Measurements from ENCODE around the gene TRAF7. TPM values are rescaled to one million over a fixed set of nuclear protein-coding genes. Genes with fewer than 3 reads are reported as not detected.

TRAF7 gene
- total RNA-seq, 4 donors from 2014 or later: 36.3 to 70.1 (median 56.3) TPM

DNA sequence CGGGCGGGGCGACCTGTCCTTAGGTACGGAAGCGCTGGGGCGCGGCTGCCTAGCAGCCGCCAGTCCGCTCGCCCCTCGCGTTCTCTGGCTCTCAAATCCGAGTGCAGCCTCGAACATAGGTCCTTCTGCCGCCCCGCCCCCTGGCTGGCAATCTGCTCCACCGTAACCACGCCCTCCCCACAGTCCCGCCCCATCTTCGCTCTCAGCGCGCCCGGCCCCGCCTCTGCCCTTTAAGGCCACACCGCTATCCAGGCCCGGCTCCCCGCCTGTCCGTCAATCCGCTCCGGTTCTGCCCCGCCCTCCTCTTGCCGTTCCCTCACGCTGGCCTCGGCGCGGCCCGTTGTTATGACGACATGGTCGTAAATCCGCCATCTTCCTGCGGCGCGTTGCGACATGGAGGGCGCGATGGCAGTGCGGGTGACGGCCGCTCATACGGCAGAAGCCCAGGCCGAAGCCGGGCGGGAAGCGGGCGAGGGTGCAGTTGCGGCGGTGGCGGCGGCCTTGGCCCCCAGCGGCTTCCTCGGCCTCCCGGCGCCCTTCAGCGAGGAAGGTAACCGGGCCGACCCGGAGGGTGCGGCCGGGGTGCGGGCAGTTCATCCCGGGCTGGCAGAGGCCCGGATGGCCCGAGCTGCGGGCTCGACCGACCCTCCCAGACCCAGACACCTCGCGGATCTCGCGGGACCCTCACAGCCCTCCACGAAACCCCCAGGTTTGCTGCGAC is 67.8 kb downstream of the TRAF7 start, which contains the start of gene E4F1:
Gene E4F1 (plus strand): TSS at position 371 of the 721 bp plus-strand sequence. CDS start 23 bp downstream, at position 394.
- Histone ChIP-seq H3K27me3 (no peaks in the 10 kb centered on the region), H3K36me3 (peaks cover 0 to 21% of the 10 kb centered on the region in 2 donors), H3K9me3 (no peaks in the 10 kb centered on the region), H3K27ac (peak within 1 kb of the TSS; percentile 83 to 93 (median 89)), H3K4me1 (peaks cover 0 to 40% (median 23%) of the 10 kb centered on the region in 3 donors), H3K4me3 (peak within 1 kb of the TSS; percentile 95 to 97)
- peak; percentile 100 for ATAC-seq
- TF ChIP-seq POLR2A (IDR thresholded peaks at IDR 0.05): peak; percentile 96 to 97
- no peak for TF ChIP-seq EP300 (IDR thresholded peaks at IDR 0.05)
- TF ChIP-seq POLR2AphosphoS5 (IDR thresholded peaks at IDR 0.05): peak; percentile 97
- TF ChIP-seq, protein P1, sequence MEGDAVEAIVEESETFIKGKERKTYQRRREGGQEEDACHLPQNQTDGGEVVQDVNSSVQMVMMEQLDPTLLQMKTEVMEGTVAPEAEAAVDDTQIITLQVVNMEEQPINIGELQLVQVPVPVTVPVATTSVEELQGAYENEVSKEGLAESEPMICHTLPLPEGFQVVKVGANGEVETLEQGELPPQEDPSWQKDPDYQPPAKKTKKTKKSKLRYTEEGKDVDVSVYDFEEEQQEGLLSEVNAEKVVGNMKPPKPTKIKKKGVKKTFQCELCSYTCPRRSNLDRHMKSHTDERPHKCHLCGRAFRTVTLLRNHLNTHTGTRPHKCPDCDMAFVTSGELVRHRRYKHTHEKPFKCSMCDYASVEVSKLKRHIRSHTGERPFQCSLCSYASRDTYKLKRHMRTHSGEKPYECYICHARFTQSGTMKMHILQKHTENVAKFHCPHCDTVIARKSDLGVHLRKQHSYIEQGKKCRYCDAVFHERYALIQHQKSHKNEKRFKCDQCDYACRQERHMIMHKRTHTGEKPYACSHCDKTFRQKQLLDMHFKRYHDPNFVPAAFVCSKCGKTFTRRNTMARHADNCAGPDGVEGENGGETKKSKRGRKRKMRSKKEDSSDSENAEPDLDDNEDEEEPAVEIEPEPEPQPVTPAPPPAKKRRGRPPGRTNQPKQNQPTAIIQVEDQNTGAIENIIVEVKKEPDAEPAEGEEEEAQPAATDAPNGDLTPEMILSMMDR (IDR thresholded peaks at IDR 0.05): peak in 2 of 4 experiments; percentile 15 to 50
- WGBS, 2 donors (ENCODE audit: low coverage in 1 of 2): 0% methylated on average over 4 to 8 of the region's 82 CpGs

DNA sequence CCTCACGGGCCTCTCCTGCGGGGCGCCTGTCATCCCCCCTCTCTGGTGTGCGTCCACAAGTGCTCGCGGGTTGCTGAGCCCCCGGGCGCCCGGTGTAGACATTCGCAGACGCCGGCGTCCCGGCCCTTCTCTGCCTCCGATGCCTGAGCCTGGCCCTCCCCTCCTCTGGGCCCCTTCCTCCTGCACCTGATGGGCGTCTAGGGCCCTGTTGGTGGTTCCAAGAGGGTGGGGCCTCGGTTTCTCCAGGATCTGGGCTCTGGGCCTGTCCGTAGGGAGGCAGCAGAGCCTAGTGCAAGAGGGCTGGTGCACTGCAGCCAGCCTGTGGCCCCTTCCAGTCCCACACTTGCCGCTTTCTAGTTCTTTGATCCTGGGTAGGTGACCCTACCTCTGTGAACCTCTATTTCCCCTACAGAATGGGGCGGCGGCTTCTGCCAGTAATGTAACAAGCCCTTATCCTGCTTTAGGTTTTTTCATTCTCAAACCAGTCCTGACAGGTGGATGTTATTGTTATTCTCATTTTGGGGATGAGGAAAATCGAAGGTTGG is 68.4 kb downstream of the TRAF7 start:
- peaks cover 0 to 27% of the 10 kb centered on the region in 2 donors for H3K36me3 ChIP-seq
- H3K4me1 ChIP-seq: peaks cover 0 to 40% (median 23%) of the 10 kb centered on the region in 3 donors
- peak; percentile 26 for ATAC-seq
- H3K27me3 ChIP-seq: no peaks in the 10 kb centered on the region
- TF ChIP-seq, protein P1 (IDR thresholded peaks at IDR 0.05): peak in 2 of 4 experiments; percentile 0 to 12
- no peak for TF ChIP-seq POLR2AphosphoS5 (IDR thresholded peaks at IDR 0.05)
- H3K9me3 ChIP-seq: no peaks in the 10 kb centered on the region
- 0 to 27% methylated on average over 2 to 3 of the region's 22 CpGs for WGBS, 2 donors (ENCODE audit: low coverage in 1 of 2)
- peak overlapping the region; percentile 95 to 97 for H3K4me3 ChIP-seq
- H3K27ac ChIP-seq: peak overlapping the region; percentile 83 to 93 (median 89)

DNA sequence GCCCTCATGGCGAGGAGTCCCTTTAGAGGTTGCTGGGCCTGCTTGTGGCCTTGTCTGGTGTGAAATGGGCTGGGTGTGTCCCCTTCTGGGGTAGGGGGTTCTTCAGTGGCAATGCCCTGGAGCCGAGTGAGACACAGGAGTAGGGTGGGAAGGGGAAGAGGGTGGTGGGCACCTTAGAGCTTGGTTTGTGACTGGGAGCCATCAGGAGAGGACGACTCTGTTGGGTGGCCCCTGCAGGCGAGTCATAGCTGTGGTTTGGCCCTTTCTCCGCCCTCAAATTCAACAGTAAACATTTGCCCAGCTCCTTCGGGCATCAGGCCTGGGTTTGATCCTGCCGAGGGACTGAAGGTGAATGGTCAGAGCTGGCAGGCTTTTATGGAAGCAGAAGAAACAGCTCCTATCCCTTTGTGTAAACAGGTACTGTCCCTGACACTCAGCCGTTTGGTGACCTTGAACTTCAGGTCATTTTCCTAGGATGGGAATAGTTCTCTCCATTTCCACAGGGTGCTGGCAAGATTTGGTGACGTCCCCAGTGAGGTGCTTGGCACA is 70.7 kb downstream of the TRAF7 start:
- H3K4me1 ChIP-seq: peaks cover 0 to 40% (median 23%) of the 10 kb centered on the region in 3 donors
- no peaks in the 10 kb centered on the region for H3K27me3 ChIP-seq
- H3K27ac ChIP-seq: no peak overlapping the region
- H3K4me3 ChIP-seq: no peak overlapping the region
- peaks cover 0 to 51% of the 10 kb centered on the region in 2 donors for H3K36me3 ChIP-seq
- H3K9me3 ChIP-seq: no peaks in the 10 kb centered on the region
- 68 to 80% methylated on average over 2 to 5 of the region's 9 CpGs for WGBS, 2 donors (ENCODE audit: low coverage in 1 of 2)
- TF ChIP-seq, protein P1 (IDR thresholded peaks at IDR 0.05): no peak
- TF ChIP-seq EP300 (IDR thresholded peaks at IDR 0.05) (no peak), POLR2AphosphoS5 (IDR thresholded peaks at IDR 0.05) (no peak), POLR2A (IDR thresholded peaks at IDR 0.05) (no peak)
- no peak for ATAC-seq

DNA sequence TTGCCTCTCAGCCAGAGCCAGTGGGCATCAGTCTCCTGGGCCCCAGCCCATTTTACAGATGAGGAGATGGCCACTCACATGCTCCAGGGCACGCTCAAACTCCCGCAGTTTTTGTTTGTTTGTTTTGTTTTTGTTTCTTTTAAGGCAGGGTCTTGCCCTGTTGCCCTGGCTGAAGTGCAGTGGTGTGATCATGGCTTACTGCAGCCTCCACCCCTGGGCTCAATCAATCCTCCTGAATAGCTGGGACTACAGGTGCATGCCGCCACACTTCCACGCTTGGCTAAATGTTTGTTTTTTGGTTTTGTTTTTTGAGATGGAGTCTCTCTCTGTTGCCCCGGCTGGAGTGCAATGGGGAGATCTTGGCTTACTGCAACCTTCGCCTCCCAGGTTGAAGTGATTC is 71.3 kb downstream of the TRAF7 start:
- Histone ChIP-seq H3K27ac (no peak overlapping the region), H3K4me1 (peaks cover 0 to 40% (median 23%) of the 10 kb centered on the region in 3 donors), H3K27me3 (peaks cover 1% of the 10 kb centered on the region), H3K9me3 (no peaks in the 10 kb centered on the region), H3K4me3 (no peak overlapping the region), H3K36me3 (peaks cover 0 to 57% of the 10 kb centered on the region in 2 donors)
- WGBS, 2 donors (ENCODE audit: low coverage in 1 of 2): 67 to 79% methylated on average over 1 to 5 of the region's 6 CpGs
- ATAC-seq: no peak
- TF ChIP-seq POLR2AphosphoS5 (IDR thresholded peaks at IDR 0.05) (no peak), EP300 (IDR thresholded peaks at IDR 0.05) (no peak), POLR2A (IDR thresholded peaks at IDR 0.05) (no peak)
- TF ChIP-seq, protein P1 (IDR thresholded peaks at IDR 0.05): no peak

Small RNA genes lying within 50 kb of the gene (small RNA-seq; reads per million reads assigned to genes)
- gene MIR3180-5: 0 reads per million in 4 donors
- gene MIR4516: 0 to 0.13 (median 0) reads per million in 4 donors
- gene RF00019: 0 reads per million in 4 donors
- 0 reads per million in 4 donors for gene SNORD60

Other genes starting within 250 kb of the TRAF7 start
- not detected for gene HS3ST6, start 237.4 kb upstream of the TRAF7 start, total RNA-seq
- gene MSRB1, start 212.6 kb upstream of the TRAF7 start, total RNA-seq: 10 to 100 TPM; 23.8 to 53.7 (median 44.8) TPM
- not detected for gene RPL3L, start 201.1 kb upstream of the TRAF7 start, total RNA-seq
- 100 to 1,000 TPM; 214 to 400 (median 243) TPM for gene NDUFB10, start 196.2 kb upstream of the TRAF7 start, total RNA-seq
- gene RPS2, start 191.0 kb upstream of the TRAF7 start, total RNA-seq: 1,000 to 10,000 TPM in 3 of 4 donors, 100 to 1,000 TPM in 1; 899 to 1,585 (median 1,295) TPM
- not detected for gene RNF151, start 188.9 kb upstream of the TRAF7 start, total RNA-seq
- 10 to 100 TPM; 26.7 to 38.6 (median 33.2) TPM for gene TBL3, start 183.7 kb upstream of the TRAF7 start, total RNA-seq
- gene NOXO1, start 174.3 kb upstream of the TRAF7 start, total RNA-seq: 1 to 10 TPM in 2 of 4 donors, not detected in 2; 1.0 to 1.1 TPM
- gene GFER, start 171.6 kb upstream of the TRAF7 start, total RNA-seq: 10 to 100 TPM; 12.8 to 45.6 (median 25.1) TPM
- gene SYNGR3, start 165.8 kb upstream of the TRAF7 start, total RNA-seq: 1 to 10 TPM in 3 of 4 donors, not detected in 1; 1.2 to 5.1 (median 3.1) TPM
- 10 to 100 TPM; 28.5 to 43.0 (median 34.6) TPM for gene ZNF598, start 146.0 kb upstream of the TRAF7 start, total RNA-seq
- not detected for gene NPW, start 136.0 kb upstream of the TRAF7 start, total RNA-seq
- 100 to 1,000 TPM in 1 of 4 donors, 10 to 100 TPM in 3; 43.8 to 106 (median 63.8) TPM for gene NHERF2, start 128.9 kb upstream of the TRAF7 start, total RNA-seq
- 10 to 100 TPM; 18.4 to 25.4 (median 21.6) TPM for gene NTHL1, start 107.9 kb upstream of the TRAF7 start, total RNA-seq
- 10 to 100 TPM; 36.3 to 78.8 (median 54.6) TPM for gene TSC2, start 107.8 kb upstream of the TRAF7 start, total RNA-seq
- 100 to 1,000 TPM; 181 to 492 (median 352) TPM for gene PKD1, start 19.9 kb upstream of the TRAF7 start, total RNA-seq
- gene RAB26, start 7.2 kb upstream of the TRAF7 start, total RNA-seq: 1 to 10 TPM in 1 of 4 donors, under 1 TPM in 1, not detected in 2; 0.39 to 1.0 TPM
- under 1 TPM in 2 of 4 donors, not detected in 2; 0.27 to 0.35 TPM for gene CASKIN1, start 40.8 kb downstream of the TRAF7 start, total RNA-seq
- 10 to 100 TPM; 29.0 to 50.8 (median 34.1) TPM for gene MLST8, start 49.7 kb downstream of the TRAF7 start, total RNA-seq
- 10 to 100 TPM in 1 of 4 donors, 1 to 10 TPM in 2, under 1 TPM in 1; 0.72 to 10.3 (median 3.5) TPM for gene BRICD5, start 55.1 kb downstream of the TRAF7 start, total RNA-seq
- gene PGP, start 59.1 kb downstream of the TRAF7 start, total RNA-seq: 10 to 100 TPM in 2 of 4 donors, 1 to 10 TPM in 2; 7.6 to 17.3 (median 12.5) TPM
- gene E4F1, start 67.8 kb downstream of the TRAF7 start, total RNA-seq: 10 to 100 TPM; 23.1 to 35.2 (median 28.8) TPM
- 1 to 10 TPM in 2 of 4 donors, under 1 TPM in 1, not detected in 1; 0.27 to 1.7 (median 1.1) TPM for gene DNASE1L2, start 80.7 kb downstream of the TRAF7 start, total RNA-seq
- gene ECI1, start 95.8 kb downstream of the TRAF7 start, total RNA-seq: 10 to 100 TPM; 41.9 to 85.1 (median 73.8) TPM
- gene RNPS1, start 112.3 kb downstream of the TRAF7 start, total RNA-seq: 100 to 1,000 TPM; 117 to 171 (median 128) TPM
- gene ABCA3, start 184.9 kb downstream of the TRAF7 start, total RNA-seq: 10 to 100 TPM in 3 of 4 donors, 1 to 10 TPM in 1; 7.5 to 27.5 (median 12.3) TPM